Omental fat pad (tissue), 4 donors: Measurements from ENCODE around the gene ZNF609. TPM values are rescaled to one million over a fixed set of nuclear protein-coding genes. Genes with fewer than 3 reads are reported as not detected.
"Not testable (repeated sequence)": the region's sequence is repeated elsewhere in the genome, so short reads cannot be mapped to it uniquely, and the experiment has no call there.

Experiments used
- ATAC-seq: fragments of 150-250 bp; one replicate; pipeline ENCODE4 v1.9.1; 2016; ENCODE audit warnings: mild to moderate bottlenecking, moderate library complexity; ENCODE audit not compliant: low FRiP score
- DNase-seq: peaks from one replicate; pipeline ENCODE4 v3.0.0-alpha.2; 2019; ENCODE audit warnings: low spot score
- CTCF ChIP-seq, 3 donors: fragments of 450-650 bp; IDR thresholded peaks; one replicate each; pipeline ENCODE4 v1.5.1; 2016 to 2017; ENCODE audit warnings: antibody characterized with exemption in 3 of 3, mild to moderate bottlenecking in 3 of 3, moderate library complexity in 2 of 3
- total RNA-seq, 4 donors: library from RNA; depleted of rRNA; stranded (reverse); fragments of >200 nt; gene quantifications; one replicate each; pipeline ENCODE4 v1.1.0, GENCODE V29; 2016

Gene ZNF609
- total RNA-seq, 4 donors from 2014 or later = 26.1 to 32.4 (median 29.6) TPM

GRCh38 chr15:64642875-64643274, 182.5 kb downstream of the ZNF609 start:
- DNase-seq = no peak
- no peak for ATAC-seq
- no peak for TF ChIP-seq CTCF (IDR thresholded peaks at IDR 0.05)

- no peak for DNase-seq
- ATAC-seq = no peak
- TF ChIP-seq CTCF (IDR thresholded peaks at IDR 0.05) = no peak
Observed at GRCh38 chr15:64643685-64644084, 183.3 kb downstream of the ZNF609 start.

DNA sequence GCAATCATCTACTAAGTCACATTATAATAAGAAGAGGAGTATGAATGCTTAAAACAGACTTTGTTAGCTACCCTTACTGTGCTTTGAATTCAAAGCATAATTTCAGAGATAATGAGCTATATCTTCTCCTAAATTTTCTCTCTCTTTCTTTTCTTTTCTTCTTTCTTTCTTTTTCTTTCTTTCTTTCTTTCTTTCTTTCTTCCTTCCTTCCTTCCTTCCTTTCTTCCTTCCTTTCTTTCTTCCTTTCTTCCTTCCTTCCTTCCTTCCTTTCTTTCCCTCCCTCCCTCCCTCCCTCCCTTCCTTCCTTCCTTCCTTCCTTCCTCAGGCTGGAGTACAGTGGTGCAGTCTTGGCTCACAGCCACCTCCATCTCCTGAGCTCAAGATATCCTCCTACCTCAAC, 184.4 kb downstream of the ZNF609 start:
- not testable (repeated sequence) for ATAC-seq, DNase-seq

GRCh38 chr15:64645995-64646394, 185.6 kb downstream of the ZNF609 start:
- no peak for TF ChIP-seq CTCF (IDR thresholded peaks at IDR 0.05)
- DNase-seq (no peak), ATAC-seq (no peak)

DNA sequence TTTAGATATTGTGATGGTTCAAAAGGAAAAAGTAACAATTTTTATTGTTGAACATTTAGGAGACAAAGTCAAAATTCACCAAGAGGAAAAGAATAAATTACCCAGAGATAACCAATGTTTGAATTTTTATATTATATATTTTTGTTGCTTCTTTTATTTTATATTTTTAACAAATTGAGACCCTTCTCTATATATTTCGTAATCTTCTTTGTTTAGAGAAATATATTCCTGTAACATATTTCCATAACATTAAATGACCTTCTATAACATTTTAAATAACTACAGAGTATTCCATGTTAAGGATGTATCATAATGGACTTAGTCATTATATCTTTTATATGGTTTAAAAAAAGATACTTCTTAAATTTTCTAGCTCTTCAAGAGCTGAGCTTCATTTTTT, 187.0 kb downstream of the ZNF609 start:
- no peak for ATAC-seq
- TF ChIP-seq CTCF (IDR thresholded peaks at IDR 0.05) = no peak
- no peak for DNase-seq

DNA sequence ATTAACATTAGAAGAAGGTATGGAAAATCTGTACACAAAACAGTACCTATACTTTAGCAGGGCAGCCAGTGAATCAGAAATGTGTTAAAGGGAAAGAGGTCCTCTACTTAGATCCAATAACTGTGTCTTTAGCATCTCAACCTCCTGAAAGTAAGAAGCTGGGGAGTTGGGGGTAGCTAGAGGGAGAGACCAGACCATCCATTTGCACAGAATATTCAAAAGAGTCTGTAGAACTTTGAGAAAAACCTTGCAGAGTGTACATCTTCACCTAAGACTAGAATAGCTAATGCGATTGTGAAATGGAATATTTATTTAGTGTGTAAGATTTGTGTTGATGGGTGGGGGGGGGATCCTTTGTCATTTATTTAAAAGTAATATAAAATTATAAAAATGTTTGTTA, 190.2 kb downstream of the ZNF609 start:
- DNase-seq = no peak
- no peak for ATAC-seq
- no peak for TF ChIP-seq CTCF (IDR thresholded peaks at IDR 0.05)

DNA sequence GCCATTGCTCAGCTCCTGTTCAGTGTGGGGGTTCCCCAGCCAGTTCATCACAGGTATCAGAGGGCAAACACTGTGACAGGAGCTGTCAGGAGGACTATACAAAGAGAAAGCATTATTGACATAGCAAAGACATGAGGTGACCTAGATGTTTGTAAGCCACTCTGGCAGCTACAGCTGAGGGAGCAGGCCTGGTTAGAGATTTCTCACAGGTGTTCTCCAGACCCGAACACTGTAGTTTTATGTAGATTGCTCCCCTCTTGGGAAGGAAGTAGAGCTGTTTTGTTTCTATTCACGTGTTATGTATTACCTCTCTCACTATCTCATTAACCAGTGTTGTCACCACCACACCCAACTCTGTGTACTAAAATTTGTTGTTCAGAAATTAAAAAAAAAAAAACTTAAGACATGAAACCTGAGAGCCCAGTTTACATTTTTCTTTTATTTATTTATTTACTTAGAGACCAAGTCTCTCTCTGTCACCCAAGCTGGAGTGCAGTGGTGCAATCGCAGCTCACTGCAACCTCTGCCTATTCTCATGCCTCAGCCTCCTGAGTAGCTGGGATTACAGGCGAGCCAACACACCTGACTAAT, 191.3 kb downstream of the ZNF609 start:
- no peak for ATAC-seq
- no peak for TF ChIP-seq CTCF (IDR thresholded peaks at IDR 0.05)
- DNase-seq = no peak

DNA sequence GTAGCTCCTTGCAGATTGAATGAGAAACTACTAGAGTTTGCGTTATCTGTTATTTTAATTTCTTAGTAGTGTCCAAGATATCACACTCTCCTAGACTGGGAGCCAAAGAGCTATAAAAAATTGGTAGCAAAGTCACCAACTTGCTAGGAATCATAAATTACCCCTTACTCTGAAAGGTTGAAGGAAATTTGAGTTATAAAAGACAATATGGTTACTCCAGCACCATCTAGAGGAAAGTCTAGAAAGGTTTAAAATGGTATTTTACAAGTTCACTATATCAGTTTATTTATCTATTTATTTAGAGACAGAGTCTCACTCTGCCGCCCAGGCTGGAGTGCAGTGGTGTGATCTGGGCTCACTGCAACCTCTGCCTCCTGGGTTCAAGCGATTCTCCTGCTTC, 193.4 kb downstream of the ZNF609 start:
- TF ChIP-seq CTCF (IDR thresholded peaks at IDR 0.05) = no peak
- DNase-seq (no peak), ATAC-seq (no peak)
